DMS53 treated with DMSO at 0.1 percent for 48 hours (cell line): Measurements from ENCODE around the gene VPS9D1.
"Not testable (repeated sequence)": the region's sequence is repeated elsewhere in the genome, so short reads cannot be mapped to it uniquely, and the experiment has no call there.

Source experiments
- DNase-seq: peaks from one replicate; lab custom pipeline; 2025; ENCODE audit not compliant: unreplicated experiment; lab: John Stamatoyannopoulos, UW

VPS9D1 gene

DNA sequence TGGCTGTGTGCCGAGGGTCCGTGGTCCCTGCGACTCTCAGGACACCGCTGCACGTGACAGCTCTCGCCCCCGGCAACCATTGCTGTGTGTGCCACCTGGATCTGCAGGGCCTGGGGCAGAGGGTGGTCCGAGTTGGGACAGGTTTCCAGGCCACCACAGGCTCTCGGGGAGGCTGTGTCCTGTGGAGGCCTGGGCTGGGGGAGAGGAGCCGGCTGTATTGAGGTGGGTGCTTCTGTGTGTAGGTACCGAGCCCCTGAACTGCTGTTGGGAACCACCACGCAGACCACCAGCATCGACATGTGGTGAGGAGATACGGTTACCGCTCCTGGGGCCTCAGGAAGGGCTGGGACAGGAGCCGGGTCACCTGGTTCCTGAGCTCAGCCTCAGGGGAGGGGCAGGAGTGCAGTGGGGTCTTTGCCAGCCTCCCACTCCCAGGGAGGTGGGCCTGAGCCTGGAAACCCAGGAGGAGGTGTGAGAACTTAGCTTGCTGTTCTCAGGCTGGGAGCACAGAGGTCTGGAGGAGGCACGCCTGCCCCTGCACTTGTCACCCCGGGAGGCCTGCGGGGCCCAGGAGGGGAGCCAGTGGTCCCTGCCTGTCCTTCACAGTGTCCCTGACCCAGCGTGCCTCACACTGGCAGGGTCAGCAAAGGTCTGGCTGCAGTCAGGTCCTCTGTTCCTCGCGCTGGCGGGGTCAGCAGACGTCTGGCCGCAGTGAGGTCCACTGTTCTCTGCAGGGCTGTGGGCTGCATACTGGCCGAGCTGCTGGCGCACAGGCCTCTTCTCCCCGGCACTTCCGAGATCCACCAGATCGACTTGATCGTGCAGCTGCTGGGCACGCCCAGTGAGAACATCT lies 26.5 kb downstream of the VPS9D1 start:
- DNase-seq, result no peak

DNA sequence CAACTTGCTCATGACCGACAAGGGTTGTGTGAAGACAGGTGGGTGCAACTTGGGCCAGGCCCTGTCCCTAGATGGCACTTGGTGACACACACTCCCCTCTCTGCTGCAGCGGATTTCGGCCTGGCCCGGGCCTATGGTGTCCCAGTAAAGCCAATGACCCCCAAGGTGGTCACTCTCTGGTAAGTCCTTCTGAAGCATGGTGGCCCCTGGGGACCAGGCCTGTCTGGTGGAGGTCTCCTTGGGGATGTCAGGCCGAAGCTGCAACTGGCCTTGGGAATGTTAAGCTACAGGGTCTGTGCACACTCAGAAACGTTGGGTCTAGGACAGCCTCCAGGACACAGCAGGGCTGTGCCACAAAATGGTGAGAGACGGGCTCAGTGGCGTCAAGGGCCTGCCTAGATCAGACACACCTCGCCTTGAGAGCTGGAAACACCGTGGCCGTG lies 27.4 kb downstream of the VPS9D1 start:
- no peak for DNase-seq

DNA sequence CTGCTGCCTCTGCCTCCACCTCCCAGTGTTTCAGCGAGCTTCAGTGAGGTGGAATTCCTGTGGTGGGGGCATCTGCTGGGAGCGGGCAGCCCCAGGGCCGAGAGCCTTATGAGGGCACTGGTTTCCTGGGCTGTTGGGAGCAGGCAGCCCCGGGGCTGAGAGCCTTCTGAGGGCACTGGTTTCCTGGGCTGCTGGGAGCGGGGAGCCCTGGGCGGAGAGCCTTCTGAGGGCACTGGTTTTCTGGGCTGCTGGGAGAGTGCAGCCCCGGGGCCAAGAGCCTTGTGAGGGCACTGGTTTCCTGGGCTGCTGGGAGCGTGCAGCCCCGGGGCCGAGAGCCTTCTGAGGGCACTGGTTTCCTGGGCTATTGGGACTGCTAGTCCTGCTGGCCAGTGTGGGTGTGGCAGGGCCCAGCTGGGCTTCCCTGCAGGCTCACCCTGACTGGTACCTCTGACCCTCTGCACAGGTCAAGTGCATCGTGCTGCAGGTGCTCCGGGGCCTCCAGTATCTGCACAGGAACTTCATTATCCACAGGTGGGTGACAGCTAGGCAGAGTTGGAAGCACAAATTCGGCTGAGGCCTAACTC lies 28.6 kb downstream of the VPS9D1 start:
- DNase-seq, result no peak

DNA sequence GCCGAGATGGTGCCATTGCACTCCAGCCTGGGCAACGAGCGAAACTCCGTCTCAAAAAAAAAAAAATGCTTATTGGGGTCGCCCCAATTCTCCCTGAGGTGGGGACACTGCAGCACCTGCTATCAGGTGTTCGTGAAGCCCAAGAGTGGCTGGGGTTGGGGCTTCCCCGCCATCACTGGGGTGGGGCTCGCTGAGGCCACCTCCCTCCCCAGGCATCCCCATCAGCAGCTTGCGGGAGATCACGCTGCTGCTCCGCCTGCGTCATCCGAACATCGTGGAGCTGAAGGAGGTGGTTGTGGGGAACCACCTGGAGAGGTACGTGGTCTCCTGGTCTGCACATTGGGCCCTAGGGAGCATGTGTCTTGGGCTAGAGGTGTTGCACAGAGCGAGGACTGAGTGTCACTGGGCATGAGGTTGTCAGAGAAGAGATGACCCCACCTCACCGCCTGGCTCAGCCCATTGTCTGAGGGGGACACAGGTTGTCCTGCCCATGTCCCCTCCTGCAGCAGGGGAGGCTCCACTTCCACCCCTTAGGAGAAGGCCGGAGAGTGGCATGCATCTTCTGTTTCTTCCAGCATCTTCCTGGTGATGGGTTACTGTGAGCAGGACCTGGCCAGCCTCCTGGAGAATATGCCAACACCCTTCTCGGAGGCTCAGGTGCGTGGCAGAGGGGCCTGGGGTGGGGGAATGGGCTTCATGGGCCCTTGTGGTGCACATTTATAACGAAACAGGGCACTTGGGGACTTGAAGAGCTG lies 29.3 kb downstream of the VPS9D1 start:
- DNase-seq, result no peak

DNA sequence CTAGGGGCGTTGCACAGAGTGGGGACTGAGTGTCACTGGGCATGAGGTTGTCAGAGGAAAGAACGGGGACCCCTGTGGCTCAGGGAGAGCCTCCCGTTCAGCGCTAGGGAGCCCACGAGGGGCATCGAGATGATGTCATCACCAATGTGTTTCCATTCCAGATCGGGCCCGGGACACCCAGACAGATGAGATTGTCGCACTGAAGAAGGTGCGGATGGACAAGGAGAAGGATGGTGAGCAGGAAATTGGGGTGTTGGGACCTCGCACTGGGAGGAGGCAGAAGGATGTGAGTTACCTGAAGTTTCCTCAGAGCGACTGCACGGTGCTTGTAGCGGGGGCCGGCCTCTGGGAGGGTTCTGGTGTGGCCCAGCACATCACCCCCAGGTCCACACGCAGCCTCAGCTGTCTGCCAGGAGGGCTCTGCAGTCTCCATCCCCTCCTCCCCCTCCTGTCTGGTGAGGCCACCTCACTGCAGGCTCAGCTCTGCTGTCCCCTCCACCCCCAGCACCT lies 30.3 kb downstream of the VPS9D1 start:
- DNase-seq, result no peak

DNA sequence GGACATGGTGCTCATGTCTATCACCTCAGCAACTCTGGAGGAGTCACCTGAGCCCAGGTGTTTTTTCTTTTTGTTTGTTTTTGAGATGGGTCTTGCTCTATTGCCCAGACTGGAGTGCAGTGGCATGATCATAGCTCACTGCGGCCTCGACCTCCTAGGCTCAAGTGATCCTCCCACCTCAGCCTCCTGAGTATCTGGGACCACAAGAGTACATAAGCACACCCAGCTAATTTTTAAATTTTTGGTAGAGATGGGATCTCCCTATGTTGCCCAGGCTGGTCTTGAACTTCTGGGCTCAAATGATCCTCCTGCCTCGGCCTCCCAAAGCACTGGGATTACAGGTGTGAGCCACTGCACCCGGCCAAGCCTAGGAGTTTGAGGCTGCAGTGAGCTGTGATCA lies 31.1 kb downstream of the VPS9D1 start:
- DNase-seq, result not testable (repeated sequence)

DNA sequence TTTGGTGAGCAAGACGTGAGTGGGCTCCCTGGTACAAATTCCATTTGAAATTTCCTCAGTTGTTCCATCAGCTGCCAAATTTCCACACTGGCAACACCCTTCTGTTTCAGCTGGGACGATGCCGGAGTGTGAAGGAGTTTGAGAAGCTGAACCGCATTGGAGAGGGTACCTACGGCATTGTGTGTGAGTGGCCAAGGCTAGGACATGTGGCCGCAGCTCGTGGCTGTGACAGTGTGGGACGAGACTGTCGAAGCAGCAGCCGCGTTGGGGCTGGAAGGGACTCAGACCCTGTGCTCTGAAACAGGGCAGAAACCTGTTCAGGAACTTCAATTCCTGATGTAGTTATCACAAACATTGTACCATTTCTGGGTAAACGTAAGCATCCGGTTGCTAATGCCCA lies 31.6 kb downstream of the VPS9D1 start:
- no peak for DNase-seq

DNA sequence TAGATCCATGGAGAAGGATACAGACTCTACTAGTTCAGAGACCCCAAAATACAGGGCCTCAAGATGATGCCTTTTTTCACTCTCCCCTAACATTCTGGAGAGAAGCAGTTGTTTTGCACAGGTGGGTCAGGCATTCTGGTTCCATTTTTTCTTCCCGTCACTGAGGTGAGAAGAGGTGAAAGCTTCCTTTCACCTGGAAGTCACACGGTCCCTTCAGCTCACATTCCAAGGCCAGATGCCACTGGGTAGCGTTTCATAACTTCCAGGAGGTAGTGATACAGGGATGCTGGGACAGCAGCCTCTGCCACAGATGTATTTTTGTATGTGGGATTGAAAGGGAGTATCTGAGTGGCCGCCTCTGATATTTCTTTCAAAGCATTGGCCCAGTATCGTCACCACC lies 32.3 kb downstream of the VPS9D1 start:
- DNase-seq, result no peak

DNA sequence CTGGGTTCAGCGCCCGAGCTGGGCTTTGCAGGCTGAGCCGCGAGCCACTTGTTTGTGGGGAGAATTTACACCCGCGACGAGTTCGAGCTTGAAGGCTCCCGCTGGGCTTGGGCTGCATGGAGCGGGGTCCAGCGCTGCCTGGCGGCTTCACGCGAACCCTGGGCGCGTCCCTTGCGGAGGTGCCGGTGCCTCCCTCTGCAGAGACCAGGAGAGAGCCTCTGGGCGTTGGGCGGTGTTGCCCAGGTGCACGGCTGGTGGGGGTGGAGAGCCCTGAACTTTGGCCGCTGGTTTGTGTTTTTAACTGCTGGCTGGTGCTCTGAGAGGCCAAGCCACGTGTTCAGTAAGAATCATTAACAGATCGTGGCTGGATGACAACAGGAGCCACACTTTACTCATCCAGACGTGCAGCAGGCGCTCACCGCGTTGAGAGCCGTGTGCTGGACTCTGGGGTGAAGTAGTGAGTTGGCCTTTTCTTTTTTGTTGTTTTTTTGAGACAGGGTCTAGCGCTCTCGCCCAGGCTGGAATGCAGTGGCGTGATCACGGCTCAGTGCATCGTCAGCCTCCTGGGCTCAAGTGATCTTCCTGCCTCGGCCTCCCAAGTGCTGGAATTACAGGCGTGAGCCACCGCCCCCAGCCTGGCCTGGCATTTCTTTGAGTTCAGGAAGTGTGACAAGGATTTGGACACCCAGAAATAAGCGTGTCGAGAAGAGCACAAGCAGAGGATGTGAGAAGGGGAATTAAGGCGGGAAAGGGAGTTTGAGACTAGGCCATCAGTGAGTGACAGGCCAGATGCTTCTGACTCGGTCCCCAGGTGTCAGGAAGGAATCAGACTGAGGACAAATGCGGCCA lies 33.4 kb downstream of the VPS9D1 start:
- DNase-seq, result peak; percentile 68

DNA sequence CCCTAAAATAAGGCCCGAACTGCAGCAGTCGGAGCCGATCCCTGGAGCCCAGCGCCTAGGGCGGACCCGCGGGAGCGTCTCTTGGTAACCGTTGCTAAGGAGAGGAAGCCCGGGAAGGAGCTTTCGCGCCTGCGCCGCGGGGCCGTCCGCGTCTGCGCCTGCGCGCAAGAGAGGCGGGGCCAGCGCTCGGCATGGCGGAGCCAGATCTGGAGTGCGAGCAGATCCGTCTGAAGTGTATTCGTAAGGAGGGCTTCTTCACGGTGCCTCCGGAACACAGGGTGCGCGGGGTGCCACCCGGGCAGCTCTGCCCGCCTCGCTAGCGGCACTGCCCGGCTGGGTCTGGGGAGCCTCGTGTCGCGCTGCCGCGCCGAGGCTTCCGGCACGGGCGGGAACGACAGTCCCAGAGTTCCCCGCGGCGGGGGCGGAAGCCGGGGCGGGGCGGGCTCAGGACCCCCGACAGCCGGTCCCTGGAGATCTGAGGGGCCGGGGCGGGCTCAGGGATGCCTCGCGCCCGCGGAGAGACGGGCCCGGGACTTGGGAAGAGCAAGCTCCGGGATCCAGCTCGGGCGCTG lies 34.1 kb downstream of the VPS9D1 start, which contains the start of gene CDK10:
Gene CDK10 (plus strand): TSS at position 170 of the 572 bp plus-strand sequence. CDS start 22 bp downstream, at position 192.
- peak; percentile 77 for DNase-seq

DNA sequence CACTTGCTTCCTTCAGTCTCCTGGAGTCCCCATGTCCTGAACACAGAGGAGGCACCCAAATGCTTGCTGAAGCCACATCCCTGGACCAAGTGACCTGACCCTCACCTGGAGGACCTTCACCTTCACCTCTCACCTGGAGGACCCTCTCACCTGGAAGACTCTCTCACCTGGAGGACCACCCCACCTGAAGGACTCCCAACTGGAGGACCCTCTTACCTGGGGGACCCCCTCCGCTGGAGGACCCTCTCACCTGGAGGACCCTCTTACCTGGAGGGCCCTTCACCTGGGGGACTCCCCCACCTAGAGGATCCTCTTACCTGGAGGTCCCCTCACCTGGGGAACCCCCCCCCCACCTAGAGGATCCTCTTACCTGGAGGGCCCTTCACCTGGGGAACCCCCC lies 34.8 kb downstream of the VPS9D1 start:
- DNase-seq, result no peak

DNA sequence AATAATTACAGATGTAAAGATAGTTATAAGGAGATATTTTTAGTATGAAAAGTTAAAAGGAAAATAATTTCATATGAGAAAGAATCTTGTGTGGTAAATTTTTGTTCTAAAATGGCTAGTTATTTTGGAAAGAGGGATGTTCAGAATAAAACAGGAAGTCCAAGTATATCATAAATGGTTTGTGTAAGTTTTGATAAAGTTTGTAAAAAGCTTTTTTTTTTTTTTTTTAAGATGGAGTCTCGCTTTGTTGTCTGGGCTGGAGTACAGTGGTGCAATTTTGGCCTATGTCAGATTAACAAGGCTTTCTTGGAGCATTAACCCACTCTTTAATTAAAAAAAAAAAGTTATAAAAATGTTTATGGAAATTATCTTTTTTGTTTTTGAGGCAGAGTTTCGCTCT lies 42.4 kb downstream of the VPS9D1 start:
- no peak for DNase-seq

DNA sequence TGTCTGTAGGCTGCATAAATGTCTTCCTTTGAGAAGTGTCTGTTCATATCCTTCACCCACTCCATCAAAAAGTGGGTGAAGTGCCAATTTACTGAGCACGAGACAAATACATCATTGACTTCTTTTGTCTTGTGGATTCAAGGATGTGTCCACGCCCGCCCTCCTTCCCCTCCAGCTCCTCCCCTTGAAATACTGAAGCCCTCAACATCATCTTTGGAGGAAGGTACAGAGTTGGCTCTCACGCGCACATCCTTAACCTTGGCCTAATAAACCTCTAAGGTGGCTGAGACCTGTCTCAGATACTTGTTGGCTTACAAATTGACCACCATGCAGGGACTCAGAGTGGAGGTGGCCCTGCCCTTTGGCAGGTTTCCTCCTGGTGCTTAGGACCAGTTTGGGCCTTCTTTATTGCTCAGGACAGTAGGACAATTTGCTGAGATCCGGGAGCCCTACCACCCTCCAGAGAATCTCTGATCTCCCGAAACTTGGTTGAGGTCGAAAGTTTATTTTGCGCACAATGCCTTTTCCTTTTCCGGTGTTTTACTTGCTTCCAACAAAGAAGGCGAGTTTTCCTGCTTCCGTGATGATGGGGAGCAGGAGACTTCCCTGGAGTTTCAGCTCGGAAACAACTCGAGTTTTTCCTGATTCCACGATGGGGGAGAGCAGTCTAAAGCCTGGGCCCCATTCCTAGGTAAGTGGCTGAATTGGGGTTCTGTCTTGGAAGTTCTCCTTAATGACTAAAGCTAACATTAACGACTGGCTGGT lies 48.3 kb downstream of the VPS9D1 start:
- no peak for DNase-seq

DNA sequence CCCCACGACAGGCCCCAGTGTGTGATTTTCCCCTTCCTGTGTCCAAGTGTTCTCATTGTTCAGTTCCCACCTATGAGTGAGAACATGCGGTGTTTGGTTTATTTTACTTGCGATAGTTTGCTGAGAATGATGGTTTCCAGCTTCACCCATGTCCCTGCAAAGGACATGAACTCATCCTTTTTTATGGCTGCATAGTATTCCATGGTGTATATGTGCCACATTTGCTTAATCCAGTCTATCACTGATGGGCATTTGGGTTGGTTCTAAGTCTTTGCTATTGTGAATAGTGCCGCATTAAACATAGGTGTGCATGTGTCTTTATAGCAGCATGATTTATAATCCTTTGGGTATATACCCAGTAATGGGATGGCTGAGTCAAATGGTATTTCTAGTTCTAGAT lies 49.1 kb downstream of the VPS9D1 start:
- DNase-seq, result not testable (repeated sequence)

DNA sequence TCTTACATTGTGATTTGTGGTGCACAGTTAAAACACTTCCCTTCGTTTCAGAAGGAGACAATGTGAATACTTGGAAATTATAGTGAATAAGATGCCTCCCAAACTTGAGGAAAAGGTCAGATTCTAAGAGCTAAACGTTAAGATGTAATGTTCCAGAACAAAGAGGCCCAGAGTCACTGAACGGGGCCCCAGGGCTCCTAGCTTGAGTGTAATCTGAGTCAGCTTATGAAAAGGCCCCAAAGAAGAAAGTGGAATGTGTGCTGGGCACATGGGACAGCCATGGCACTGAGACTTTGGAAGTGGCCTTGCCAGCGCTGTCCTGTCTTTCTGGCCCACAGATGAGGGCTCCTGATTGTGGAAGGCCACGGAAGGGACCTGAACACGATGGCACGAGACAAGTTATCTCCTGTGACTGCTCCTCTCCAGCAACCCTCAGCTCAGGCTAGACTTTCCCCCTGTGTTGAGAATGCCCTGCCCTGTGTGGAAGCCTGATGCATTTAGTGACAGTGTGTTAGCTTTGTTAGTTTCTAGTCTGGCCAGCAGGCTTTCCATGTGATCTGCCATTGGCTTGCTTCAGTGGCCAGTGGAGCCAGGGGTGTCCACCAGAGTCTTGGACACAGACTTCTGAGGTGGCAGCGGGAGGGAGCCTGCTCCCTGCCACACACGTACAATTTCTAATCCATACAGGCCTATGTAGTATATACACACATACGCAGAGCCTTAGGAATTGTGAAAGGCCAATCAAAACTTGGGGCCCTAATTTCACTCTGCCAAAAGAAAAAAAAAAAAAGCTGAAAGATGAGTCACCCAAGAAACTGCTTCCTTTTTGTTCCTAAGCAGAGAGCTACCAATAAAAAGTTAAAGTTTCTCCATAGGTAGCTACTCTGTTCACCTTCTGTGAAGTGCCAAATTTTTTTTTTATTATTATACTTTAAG lies 49.9 kb downstream of the VPS9D1 start:
- DNase-seq, result no peak

DNA sequence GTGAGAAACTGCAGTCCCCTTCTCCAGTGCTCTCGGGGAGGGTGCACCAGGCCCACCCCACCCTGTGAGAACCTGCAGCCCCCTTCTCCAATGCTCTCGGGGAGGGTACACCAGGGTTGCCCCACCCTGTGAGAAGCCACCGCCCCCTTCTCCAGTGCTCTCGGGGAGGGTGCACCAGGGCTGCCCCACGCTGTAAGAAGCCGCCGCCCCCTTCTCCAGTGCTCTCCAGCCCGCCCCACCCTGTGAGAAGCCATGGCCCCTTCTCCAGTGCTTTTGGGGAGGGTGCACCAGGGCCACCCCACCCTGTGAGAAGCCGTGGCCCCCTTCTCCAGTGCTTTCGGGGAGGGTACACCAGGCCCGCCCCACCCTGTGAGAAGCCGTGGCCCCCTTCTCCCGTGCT lies 50.9 kb downstream of the VPS9D1 start:
- DNase-seq, result no peak

DNA sequence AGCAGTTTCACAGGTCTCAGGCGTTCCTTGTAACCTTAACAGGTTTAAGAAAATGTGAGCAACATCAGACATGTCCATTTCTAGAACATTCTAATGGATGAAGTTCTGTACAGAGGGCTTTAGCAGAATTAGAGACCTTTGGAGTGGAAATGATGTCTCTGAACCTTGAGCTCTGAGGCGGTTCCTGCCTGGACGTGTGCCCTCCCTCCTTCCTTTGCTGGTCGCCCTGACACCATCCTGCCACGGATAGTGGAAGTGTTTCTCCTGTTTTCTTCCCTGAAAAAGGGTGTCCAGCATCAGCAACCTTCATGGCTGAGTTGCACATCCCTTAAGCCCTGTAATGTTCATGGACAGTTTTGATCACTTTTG lies 51.9 kb downstream of the VPS9D1 start:
- DNase-seq, result no peak

DNA sequence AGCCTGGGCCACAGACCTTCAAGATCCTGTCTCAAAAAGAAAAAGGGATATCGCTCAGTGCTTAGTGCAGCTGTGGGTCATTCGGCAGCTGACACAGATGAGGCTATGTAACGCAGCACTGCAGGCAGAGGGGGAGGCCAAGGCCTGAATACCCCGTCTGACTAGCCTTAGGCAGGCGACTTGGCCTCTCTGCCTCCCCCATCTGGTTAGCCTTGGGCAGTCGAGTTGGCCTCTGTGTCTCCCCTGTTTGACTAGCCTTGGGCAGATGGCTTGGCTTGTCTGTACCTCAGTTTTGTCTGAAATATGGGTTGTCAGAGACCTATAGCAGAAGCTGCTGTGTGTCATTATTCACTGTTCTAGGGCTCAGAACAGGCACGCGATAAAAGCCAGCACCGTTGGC lies 53.1 kb downstream of the VPS9D1 start:
- no peak for DNase-seq

DNA sequence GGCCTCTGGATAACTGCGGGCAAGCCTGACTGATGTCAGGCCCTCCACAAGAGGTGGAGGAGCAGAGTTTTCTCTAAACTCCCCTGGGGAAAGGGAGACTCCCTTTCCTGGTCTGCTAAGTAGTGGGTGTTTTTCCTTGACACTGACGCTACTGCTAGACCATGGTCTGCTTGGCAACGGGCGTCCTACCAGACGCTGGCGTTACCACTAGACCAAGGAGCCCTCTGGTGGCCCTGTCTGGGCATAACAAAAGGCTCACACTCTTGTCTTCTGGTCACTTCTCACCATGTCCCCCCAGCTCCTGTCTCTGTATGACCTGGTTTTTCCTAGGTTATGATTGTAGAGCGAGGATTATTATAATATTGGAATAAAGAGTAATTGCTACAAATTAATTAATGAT lies 53.7 kb downstream of the VPS9D1 start:
- DNase-seq, result peak; percentile 2
